Neuronal stem cell (in vitro differentiated cells): Measurements from ENCODE around the gene CHTF18.

Experiments
- DNase-seq: peaks from one replicate; pipeline ENCODE4 v3.0.0-alpha.2; 2013; ENCODE audit warnings: low spot score
- H2AFZ ChIP-seq: one replicate; pipeline ENCODE4 v1.6.1; 2013; ENCODE audit warnings: mild to moderate bottlenecking, low read length, inconsistent platforms
- H2AK5ac ChIP-seq: 2 replicates; pipeline ENCODE4 v1.6.1; 2013; ENCODE audit warnings: low read depth, mild to moderate bottlenecking, inconsistent platforms, low read length, moderate library complexity, mixed read lengths
- H2BK120ac ChIP-seq: 2 replicates; pipeline ENCODE4 v1.6.1; 2013; ENCODE audit warnings: low read depth, mild to moderate bottlenecking, inconsistent platforms, low read length, moderate library complexity, mixed read lengths
- H2BK12ac ChIP-seq: one replicate; pipeline ENCODE4 v1.6.1; 2013; ENCODE audit warnings: low read length, inconsistent platforms
- H2BK15ac ChIP-seq: 2 replicates; pipeline ENCODE4 v1.6.1; 2013; ENCODE audit warnings: mild to moderate bottlenecking, low read length, inconsistent platforms, mixed read lengths
- H2BK5ac ChIP-seq: one replicate; pipeline ENCODE4 v1.6.1; 2013; ENCODE audit warnings: inconsistent platforms, mild to moderate bottlenecking, low read length, moderate library complexity
- H3K14ac ChIP-seq: one replicate; pipeline ENCODE4 v1.6.1; 2013; ENCODE audit warnings: low read length, inconsistent platforms
- H3K18ac ChIP-seq: 2 replicates; pipeline ENCODE4 v1.6.1; 2013; ENCODE audit warnings: low read length, inconsistent platforms
- H3K23ac ChIP-seq: 2 replicates; pipeline ENCODE4 v1.6.1; 2013; ENCODE audit warnings: low read depth, mild to moderate bottlenecking, mixed read lengths, low read length, inconsistent platforms; ENCODE audit not compliant: poor library complexity
- H3K27ac ChIP-seq: replicated peaks from 3 replicates; pipeline ENCODE4 v1.5.1; 2013; ENCODE audit warnings: low read length, inconsistent platforms
- H3K27me3 ChIP-seq, 3 experiments: 2 replicates each; pipeline ENCODE4 v1.6.1; 2013; ENCODE audit warnings: low read length in 3 of 3, mild to moderate bottlenecking in 2 of 3, inconsistent platforms in 1 of 3, low read depth in 1 of 3, mixed read lengths in 1 of 3, moderate library complexity in 1 of 3; ENCODE audit not compliant: control insufficient read depth in 3 of 3, insufficient read depth in 3 of 3
- H3K36me3 ChIP-seq, 2 donors: replicated peaks in 1 of 2; 2 replicates each; pipeline ENCODE4 v1.6.1; 2013; ENCODE audit warnings: low read length in 2 of 2; ENCODE audit not compliant: control insufficient read depth in 2 of 2, insufficient read depth in 2 of 2
- H3K4ac ChIP-seq: 2 replicates; pipeline ENCODE4 v1.6.1; 2013; ENCODE audit warnings: inconsistent platforms, mild to moderate bottlenecking, low read length, moderate library complexity
- H3K4me1 ChIP-seq, 2 donors: 1 replicate in 1 of 2; 2 replicates in 1 of 2; pipeline ENCODE4 v1.6.1; 2013; ENCODE audit warnings: low read length in 2 of 2, low read depth in 1 of 2; ENCODE audit not compliant: control insufficient read depth in 2 of 2, insufficient read depth in 1 of 2
- H3K4me2 ChIP-seq: one replicate; pipeline ENCODE4 v1.6.1; 2013; ENCODE audit warnings: mild to moderate bottlenecking, low read length, inconsistent platforms; ENCODE audit not compliant: insufficient read depth, poor library complexity, severe bottlenecking
- H3K4me3 ChIP-seq, 2 donors: 2 replicates each; pipeline ENCODE4 v1.5.1; 2013; ENCODE audit warnings: low read length in 2 of 2, mild to moderate bottlenecking in 2 of 2, inconsistent platforms in 1 of 2, moderate library complexity in 1 of 2
- H3K79me1 ChIP-seq: one replicate; pipeline ENCODE4 v1.6.1; 2013; ENCODE audit warnings: low read depth, mild to moderate bottlenecking, inconsistent platforms, low read length, moderate library complexity
- H3K9ac ChIP-seq: one replicate; pipeline ENCODE4 v1.6.1; 2013; ENCODE audit warnings: mild to moderate bottlenecking, low read depth, low read length, inconsistent platforms; ENCODE audit not compliant: poor library complexity
- H3K9me3 ChIP-seq, 2 donors: replicated peaks in 1 of 2; 2 replicates each; pipeline versions ENCODE3 to v1.6.1; 2013; ENCODE audit warnings: low read length in 2 of 2, mild to moderate bottlenecking in 2 of 2, inconsistent platforms in 1 of 2, low read depth in 1 of 2, mixed read lengths in 1 of 2, moderate library complexity in 1 of 2; ENCODE audit not compliant: control insufficient read depth in 2 of 2, insufficient read depth in 1 of 2
- H4K8ac ChIP-seq: one replicate; pipeline ENCODE4 v1.6.1; 2013; ENCODE audit warnings: low read depth, mild to moderate bottlenecking, inconsistent platforms, low read length, moderate library complexity
- H4K91ac ChIP-seq: one replicate; pipeline ENCODE4 v1.6.1; 2013; ENCODE audit warnings: low read length, low read depth, mild to moderate bottlenecking, inconsistent platforms; ENCODE audit not compliant: poor library complexity
- WGBS, 2 donors: extraction: QIAGEN DNeasy Blood & Tissue Kit; methylation state at CpG; one replicate each; pipeline ENCODE4 v1.1.7; 2013; ENCODE audit warnings: missing lambda C conversion rate in 2 of 2, mixed read lengths in 1 of 2; ENCODE audit not compliant: insufficient read length in 2 of 2, insufficient replicate concordance in 1 of 2; ENCODE audit errors: extremely low coverage in 2 of 2; 5-methylcytosine and 5-hydroxymethylcytosine counted together

CHTF18 gene

GRCh38 chr16:813204-813915 lies 24.9 kb downstream of the CHTF18 start:
- Histone ChIP-seq H3K14ac (peak overlapping the region; percentile 63), H3K27me3 (peaks cover 0 to 22% (median 6%) of the 10 kb centered on the region in 3 experiments), H3K79me1 (peaks cover 3% of the 10 kb centered on the region), H3K4me2 (peak overlapping the region; percentile 83), H4K91ac (no peak overlapping the region), H2BK5ac (peak overlapping the region; percentile 66), H2BK15ac (peak overlapping the region; percentile 87), H3K27ac (no peak overlapping the region), H3K23ac (peak overlapping the region; percentile 91), H3K9me3 (peaks cover 5 to 13% of the 10 kb centered on the region in 2 donors), H3K18ac (peak overlapping the region; percentile 89), H4K8ac (no peak overlapping the region), H3K9ac (peak overlapping the region; percentile 44), H3K4ac (no peak overlapping the region), H3K4me1 (peaks cover 2 to 5% of the 10 kb centered on the region in 2 donors), H3K4me3 (no peak overlapping the region), H2AK5ac (peak overlapping the region; percentile 98), H2AFZ (peak overlapping the region; percentile 72), H2BK12ac (peak overlapping the region; percentile 46), H3K36me3 (no peaks in the 10 kb centered on the region), H2BK120ac (peak overlapping the region; percentile 81)
- peak; percentile 49 for DNase-seq
- no CpG with 5 or more reads among the region's 67 CpGs for WGBS, 2 donors

GRCh38 chr16:813916-814412 lies 25.5 kb downstream of the CHTF18 start:
- peaks cover 3% of the 10 kb centered on the region for H3K79me1 ChIP-seq
- H2BK15ac ChIP-seq, result peak overlapping the region; percentile 26
- peaks cover 5 to 8% of the 10 kb centered on the region in 2 donors for H3K9me3 ChIP-seq
- H3K4ac ChIP-seq, result no peak overlapping the region
- H3K23ac ChIP-seq, result peak overlapping the region; percentile 91
- H2BK12ac ChIP-seq, result peak overlapping the region; percentile 58
- H3K4me3 ChIP-seq, result no peak overlapping the region
- H3K4me2 ChIP-seq, result no peak overlapping the region
- H3K27me3 ChIP-seq, result peaks cover 0 to 22% (median 6%) of the 10 kb centered on the region in 3 experiments
- no peaks in the 10 kb centered on the region for H3K36me3 ChIP-seq
- H3K9ac ChIP-seq, result no peak overlapping the region
- H3K4me1 ChIP-seq, result peaks cover 2 to 5% of the 10 kb centered on the region in 2 donors
- no peak overlapping the region for H2BK120ac ChIP-seq
- no peak overlapping the region for H4K91ac ChIP-seq
- peak overlapping the region; percentile 52 for H3K18ac ChIP-seq
- no peak overlapping the region for H3K14ac ChIP-seq
- peak overlapping the region; percentile 28 for H2AK5ac ChIP-seq
- H4K8ac ChIP-seq, result no peak overlapping the region
- no peak overlapping the region for H2AFZ ChIP-seq
- WGBS, 2 donors, result no CpG with 5 or more reads among the region's 22 CpGs
- no peak overlapping the region for H2BK5ac ChIP-seq
- no peak for DNase-seq
- H3K27ac ChIP-seq, result no peak overlapping the region

DNA sequence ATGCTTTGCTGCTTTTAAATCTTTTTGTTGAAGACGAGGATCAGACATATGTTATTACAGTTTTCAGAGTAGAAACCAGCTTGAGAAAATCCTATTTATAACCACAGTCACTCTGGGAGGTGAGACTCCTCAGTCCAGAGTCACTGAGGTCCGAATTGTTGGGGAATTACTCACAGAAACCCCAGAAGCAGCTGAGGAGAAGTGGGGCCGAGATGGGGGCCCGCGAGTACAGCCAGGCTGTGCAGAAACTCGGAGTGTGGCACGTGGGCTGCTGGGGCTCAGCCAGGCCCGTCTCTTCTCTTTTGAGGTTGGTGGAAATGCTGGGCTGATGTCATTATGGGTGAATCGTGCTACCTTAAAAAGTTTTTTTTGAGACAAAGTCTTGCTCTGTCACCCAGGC lies 26.6 kb downstream of the CHTF18 start:
- H4K91ac ChIP-seq, result no peak overlapping the region
- H2BK120ac ChIP-seq, result no peak overlapping the region
- no peak overlapping the region for H3K4me3 ChIP-seq
- H2BK15ac ChIP-seq, result no peak overlapping the region
- no peak overlapping the region for H3K27ac ChIP-seq
- H3K9me3 ChIP-seq, result peaks cover 0 to 6% of the 10 kb centered on the region in 2 donors
- H4K8ac ChIP-seq, result no peak overlapping the region
- WGBS, 2 donors, result no CpG with 5 or more reads among the region's 9 CpGs
- peaks cover 0 to 22% (median 6%) of the 10 kb centered on the region in 3 experiments for H3K27me3 ChIP-seq
- no peak overlapping the region for H3K14ac ChIP-seq
- H2BK12ac ChIP-seq, result no peak overlapping the region
- H2BK5ac ChIP-seq, result no peak overlapping the region
- H3K23ac ChIP-seq, result no peak overlapping the region
- H3K79me1 ChIP-seq, result peaks cover 3% of the 10 kb centered on the region
- peaks cover 2 to 5% of the 10 kb centered on the region in 2 donors for H3K4me1 ChIP-seq
- no peak overlapping the region for H3K4me2 ChIP-seq
- no peak overlapping the region for H2AK5ac ChIP-seq
- no peak overlapping the region for H2AFZ ChIP-seq
- H3K9ac ChIP-seq, result no peak overlapping the region
- DNase-seq, result no peak
- no peak overlapping the region for H3K4ac ChIP-seq
- H3K36me3 ChIP-seq, result no peaks in the 10 kb centered on the region
- H3K18ac ChIP-seq, result no peak overlapping the region

GRCh38 chr16:815861-816260 lies 27.4 kb downstream of the CHTF18 start:
- peak overlapping the region; percentile 2 for H3K23ac ChIP-seq
- no peak overlapping the region for H3K4me3 ChIP-seq
- H3K4me1 ChIP-seq, result peaks cover 2 to 5% of the 10 kb centered on the region in 2 donors
- H3K4me2 ChIP-seq, result no peak overlapping the region
- H2BK120ac ChIP-seq, result no peak overlapping the region
- H2AFZ ChIP-seq, result no peak overlapping the region
- no peak overlapping the region for H3K9ac ChIP-seq
- no CpG with 5 or more reads among the region's 15 CpGs for WGBS, 2 donors
- peaks cover 2% of the 10 kb centered on the region for H3K79me1 ChIP-seq
- H3K4ac ChIP-seq, result no peak overlapping the region
- no peak overlapping the region for H2AK5ac ChIP-seq
- H3K36me3 ChIP-seq, result no peaks in the 10 kb centered on the region
- peaks cover 0 to 22% (median 6%) of the 10 kb centered on the region in 3 experiments for H3K27me3 ChIP-seq
- H2BK15ac ChIP-seq, result no peak overlapping the region
- no peak overlapping the region for H4K91ac ChIP-seq
- peak overlapping the region; percentile 78 for H2BK5ac ChIP-seq
- DNase-seq, result no peak
- no peak overlapping the region for H4K8ac ChIP-seq
- no peak overlapping the region for H3K14ac ChIP-seq
- H3K18ac ChIP-seq, result peak overlapping the region; percentile 52
- peaks cover 0 to 6% of the 10 kb centered on the region in 2 donors for H3K9me3 ChIP-seq
- no peak overlapping the region for H2BK12ac ChIP-seq
- no peak overlapping the region for H3K27ac ChIP-seq
